GM23338 (cell line): Measurements from ENCODE around the gene AGPAT3.

Source experiments
- CREB1 ChIP-seq: fragments of 250-450 bp; sonication (Bioruptor Pico); IDR thresholded peaks from 2 replicates; pipeline ENCODE4 v1.5.0; 2020; ENCODE audit warnings: low read depth, mild to moderate bottlenecking, moderate library complexity
- CTCF ChIP-seq, 2 experiments: fragments of 200-600 bp in 1 of 2; sonication (generic) in 1 of 2; conservative IDR thresholded peaks; 2 replicates each; pipeline versions ENCODE4 v1.5.1 to v1.6.1; 2016 to 2017; ENCODE audit warnings: antibody characterized with exemption in 2 of 2, low read depth in 2 of 2, mild to moderate bottlenecking in 2 of 2, moderate library complexity in 1 of 2
- ETS1 ChIP-seq: IDR thresholded peaks from 2 replicates; pipeline ENCODE4 v1.6.1; 2016; ENCODE audit warnings: antibody characterized with exemption
- EZH2 ChIP-seq: fragments of 200-600 bp; sonication (generic); IDR thresholded peaks from one replicate; pipeline ENCODE4 v1.8.0; 2017; ENCODE audit warnings: antibody characterized with exemption, mild to moderate bottlenecking, low read depth; ENCODE audit not compliant: unreplicated experiment
- EZH2phosphoT487 ChIP-seq: fragments of 200-600 bp; sonication (generic); IDR thresholded peaks from one replicate; pipeline ENCODE4 v1.8.1; 2018; ENCODE audit warnings: antibody characterized with exemption; ENCODE audit not compliant: unreplicated experiment
- JUNB ChIP-seq: IDR thresholded peaks from one replicate; pipeline ENCODE4 v1.6.1; 2016; ENCODE audit warnings: antibody characterized with exemption; ENCODE audit not compliant: unreplicated experiment
- NANOG ChIP-seq: IDR thresholded peaks from 2 replicates; pipeline ENCODE4 v1.6.1; 2016; ENCODE audit warnings: antibody characterized with exemption, borderline replicate concordance
- POLR2AphosphoS5 ChIP-seq: IDR thresholded peaks from 2 replicates; pipeline ENCODE4 v1.6.1; 2016; ENCODE audit warnings: antibody characterized with exemption, low read depth
- REST ChIP-seq: IDR thresholded peaks from one replicate; pipeline ENCODE4 v1.6.1; 2018; ENCODE audit warnings: antibody characterized with exemption; ENCODE audit not compliant: unreplicated experiment
- ZNF331 ChIP-seq: fragments of 250-450 bp; sonication (Bioruptor Pico); IDR thresholded peaks from 2 replicates; pipeline ENCODE4 v1.5.0; 2020; ENCODE audit warnings: low read depth, mild to moderate bottlenecking, moderate library complexity

GRCh38 chr21:43869486-43870325, 4.7 kb downstream of the AGPAT3 start:
- TF ChIP-seq CTCF (conservative IDR thresholded peaks at IDR 0.05; ENCODE audit: low read depth in 2 of 2) (no peak), EZH2 (no peak), ETS1 (no peak), EZH2phosphoT487 (no peak), POLR2AphosphoS5 (no peak), REST (no peak), NANOG (no peak), CREB1 (no peak), JUNB (no peak), ZNF331 (CRISPR knock-in tag) (no peak)
